ENCODE measurements around the gene CEACAM7. TPM values are rescaled to one million over a fixed set of nuclear protein-coding genes. Genes with fewer than 3 reads are reported as not detected.
"Not testable (repeated sequence)": the region's sequence is repeated elsewhere in the genome, so short reads cannot be mapped to it uniquely, and the experiment has no call there.

CEACAM7 gene
- polyA plus RNA-seq = under 1 TPM; 0.22 to 0.40 (median 0.23) TPM

GRCh38 chr19:41688098-41688497, at the start of gene CEACAM7:
Gene CEACAM7 (minus strand): TSS chr19:41688270. CDS start chr19:41688165, 105 bp downstream.
- 71 to 80% (median 76%) methylated on average over 1 of the region's 1 CpG for WGBS, 3 donors
- no peak within 1 kb of the TSS for H3K27ac ChIP-seq (ENCODE audit: low read depth, low read length)

GRCh38 chr19:41735071-41735600, 47.1 kb upstream of the CEACAM7 start:
- H3K27ac ChIP-seq (ENCODE audit: low read depth, low read length) = no peak overlapping the region

GRCh38 chr19:41734585-41734984, 46.5 kb upstream of the CEACAM7 start:
- no peak overlapping the region for H3K27ac ChIP-seq (ENCODE audit: low read depth, low read length)
- 72 to 83% (median 74%) methylated on average over 3 of the region's 3 CpGs for WGBS, 3 donors

More at GRCh38 chr19:41735071-41735600, 47.1 kb upstream of the CEACAM7 start:
- 73 to 77% (median 74%) methylated on average over 5 of the region's 5 CpGs for WGBS, 3 donors

GRCh38 chr19:41734156-41734555, 46.1 kb upstream of the CEACAM7 start:
- H3K27ac ChIP-seq (ENCODE audit: low read depth, low read length) = no peak overlapping the region
- WGBS, 3 donors = 65 to 83% (median 70%) methylated on average over 4 of the region's 4 CpGs

- H3K27ac ChIP-seq (ENCODE audit: low read depth, low read length) = no peak overlapping the region
- WGBS, 3 donors = 25 to 36% (median 36%) methylated on average over 5 of the region's 5 CpGs
Measured at GRCh38 chr19:41726493-41726892, 38.4 kb upstream of the CEACAM7 start.

- H3K27ac ChIP-seq (ENCODE audit: low read depth, low read length) = no peak overlapping the region
- 73 to 90% (median 90%) methylated on average over 3 of the region's 3 CpGs for WGBS, 3 donors
Measured at GRCh38 chr19:41720103-41720502, 32.0 kb upstream of the CEACAM7 start.

GRCh38 chr19:41718761-41719160, 30.7 kb upstream of the CEACAM7 start:
- WGBS, 3 donors = 74 to 81% (median 78%) methylated on average over 6 of the region's 6 CpGs
- no peak overlapping the region for H3K27ac ChIP-seq (ENCODE audit: low read depth, low read length)

GRCh38 chr19:41714598-41714997, 26.5 kb upstream of the CEACAM7 start:
- H3K27ac ChIP-seq (ENCODE audit: low read depth, low read length) = no peak overlapping the region
- 79 to 83% (median 81%) methylated on average over 5 of the region's 5 CpGs for WGBS, 3 donors

- WGBS, 3 donors = 71 to 84% (median 76%) methylated on average over 13 of the region's 13 CpGs
- H3K27ac ChIP-seq (ENCODE audit: low read depth, low read length) = no peak overlapping the region
Measured at GRCh38 chr19:41711376-41712261, 23.5 kb upstream of the CEACAM7 start.

GRCh38 chr19:41709951-41710645, 22.0 kb upstream of the CEACAM7 start:
- 77 to 85% (median 83%) methylated on average over 8 of the region's 8 CpGs for WGBS, 3 donors
- H3K27ac ChIP-seq (ENCODE audit: low read depth, low read length) = no peak overlapping the region

- H3K27ac ChIP-seq (ENCODE audit: low read depth, low read length) = not testable (repeated sequence)
- WGBS, 3 donors = 80 to 87% (median 86%) methylated on average over 8 of the region's 8 CpGs
Measured at GRCh38 chr19:41709516-41709915, 21.4 kb upstream of the CEACAM7 start.

- WGBS, 3 donors = 26 to 47% (median 44%) methylated on average over 4 of the region's 4 CpGs
- no peak within 1 kb of the TSS for H3K27ac ChIP-seq (ENCODE audit: low read depth, low read length)
Measured at GRCh38 chr19:41708481-41708880, 20.4 kb upstream of the CEACAM7 start, which contains the start of gene CEACAM5. Gene CEACAM5 (plus strand): TSS chr19:41708626. CDS start chr19:41708732, 106 bp downstream.

GRCh38 chr19:41707871-41708371, 19.9 kb upstream of the CEACAM7 start:
- 73 to 88% (median 77%) methylated on average over 5 of the region's 5 CpGs for WGBS, 3 donors
- H3K27ac ChIP-seq (ENCODE audit: low read depth, low read length) = no peak overlapping the region

- no peak overlapping the region for H3K27ac ChIP-seq (ENCODE audit: low read depth, low read length)
- WGBS, 3 donors = 43 to 61% (median 48%) methylated on average over 5 of the region's 5 CpGs
Measured at GRCh38 chr19:41707502-41707812, 19.4 kb upstream of the CEACAM7 start.

GRCh38 chr19:41706741-41707501, 18.9 kb upstream of the CEACAM7 start:
- H3K27ac ChIP-seq (ENCODE audit: low read depth, low read length) = no peak overlapping the region
- 14 to 15% (median 14%) methylated on average over 21 to 26 of the region's 26 CpGs for WGBS, 3 donors

- WGBS, 3 donors = 38 to 46% (median 42%) methylated on average over 10 of the region's 10 CpGs
- no peak overlapping the region for H3K27ac ChIP-seq (ENCODE audit: low read depth, low read length)
Measured at GRCh38 chr19:41705393-41706174, 17.5 kb upstream of the CEACAM7 start.

GRCh38 chr19:41703602-41704293, 15.7 kb upstream of the CEACAM7 start:
- 54 to 74% (median 68%) methylated on average over 8 of the region's 8 CpGs for WGBS, 3 donors
- H3K27ac ChIP-seq (ENCODE audit: low read depth, low read length) = no peak overlapping the region

All from adipose tissue (tissue), 3 donors.